GM11168 (cell line): ENCODE results near the gene MORN1.
"Not testable (repeated sequence)": the region's sequence is repeated elsewhere in the genome, so short reads cannot be mapped to it uniquely, and the experiment has no call there.

Experiments used
- in situ Hi-C: fragments of 300-500 bp; cut with MboI; formaldehyde crosslinking; loops from one replicate; pipeline ENCODE4 v1.12.0; 2022; ENCODE audit warnings: low sequenced_read_pairs; ENCODE audit not compliant: unreplicated experiment

Gene MORN1

GRCh38 chr1:2343023-2343935 lies 48.1 kb downstream of the MORN1 start:
- in situ Hi-C loops: no loop called here

GRCh38 chr1:2342384-2343022 lies 48.9 kb downstream of the MORN1 start:
- in situ Hi-C loops: no loop called here

GRCh38 chr1:2341706-2342383 lies 49.5 kb downstream of the MORN1 start:
- in situ Hi-C loops: no loop called here

GRCh38 chr1:2340918-2341254 lies 50.5 kb downstream of the MORN1 start:
- in situ Hi-C loops: no loop called here

- in situ Hi-C loops: no loop called here
Measured at GRCh38 chr1:2340086-2340917, 51.1 kb downstream of the MORN1 start.

GRCh38 chr1:2339206-2340085 lies 51.9 kb downstream of the MORN1 start:
- in situ Hi-C loops: no loop called here

GRCh38 chr1:2337501-2337900 lies 53.9 kb downstream of the MORN1 start:
- in situ Hi-C loops: no loop called here

- in situ Hi-C loops: no loop called here
Measured at GRCh38 chr1:2337081-2337480, 54.3 kb downstream of the MORN1 start.

- in situ Hi-C loops: no loop called here
Measured at GRCh38 chr1:2336499-2336898, 54.9 kb downstream of the MORN1 start.

GRCh38 chr1:2335721-2336455 lies 55.5 kb downstream of the MORN1 start:
- in situ Hi-C loops: no loop called here

GRCh38 chr1:2334883-2335534 lies 56.3 kb downstream of the MORN1 start:
- in situ Hi-C loops: no loop called here

GRCh38 chr1:2334366-2334765 lies 57.0 kb downstream of the MORN1 start:
- in situ Hi-C loops: no loop called here

- in situ Hi-C loops: not testable (repeated sequence)
Measured at GRCh38 chr1:2331580-2331979, 59.8 kb downstream of the MORN1 start.

- in situ Hi-C loops: no loop called here
Measured at GRCh38 chr1:2331200-2331544, 60.2 kb downstream of the MORN1 start.

GRCh38 chr1:2330519-2331199 lies 60.7 kb downstream of the MORN1 start:
- in situ Hi-C loops: no loop called here

GRCh38 chr1:2330035-2330434 lies 61.3 kb downstream of the MORN1 start:
- in situ Hi-C loops: no loop called here

- in situ Hi-C loops: no loop called here
Measured at GRCh38 chr1:2328676-2329455, 62.5 kb downstream of the MORN1 start.
